ENCODE data around the gene NELFA.

DNA sequence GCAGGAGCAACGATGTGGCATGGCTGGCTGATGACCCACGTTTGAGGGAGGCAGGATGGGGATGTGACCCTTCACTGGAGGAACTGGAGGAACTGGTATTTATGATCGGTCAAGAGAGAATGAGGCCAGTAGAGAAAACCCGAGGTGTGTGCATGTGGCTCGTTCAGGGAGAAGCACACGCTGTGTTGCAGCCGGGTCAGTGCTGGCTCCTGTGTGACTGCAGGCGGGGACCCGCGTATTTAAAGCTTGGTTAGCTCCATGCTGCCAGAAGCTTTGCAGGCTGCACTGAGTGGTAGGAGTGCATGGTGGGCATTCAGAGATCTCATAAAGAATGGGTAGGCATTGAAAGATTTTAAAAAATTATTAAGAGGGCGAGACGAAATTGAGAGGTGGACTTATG, 52.1 kb downstream of the NELFA start:
- TF ChIP-seq, protein P1, sequence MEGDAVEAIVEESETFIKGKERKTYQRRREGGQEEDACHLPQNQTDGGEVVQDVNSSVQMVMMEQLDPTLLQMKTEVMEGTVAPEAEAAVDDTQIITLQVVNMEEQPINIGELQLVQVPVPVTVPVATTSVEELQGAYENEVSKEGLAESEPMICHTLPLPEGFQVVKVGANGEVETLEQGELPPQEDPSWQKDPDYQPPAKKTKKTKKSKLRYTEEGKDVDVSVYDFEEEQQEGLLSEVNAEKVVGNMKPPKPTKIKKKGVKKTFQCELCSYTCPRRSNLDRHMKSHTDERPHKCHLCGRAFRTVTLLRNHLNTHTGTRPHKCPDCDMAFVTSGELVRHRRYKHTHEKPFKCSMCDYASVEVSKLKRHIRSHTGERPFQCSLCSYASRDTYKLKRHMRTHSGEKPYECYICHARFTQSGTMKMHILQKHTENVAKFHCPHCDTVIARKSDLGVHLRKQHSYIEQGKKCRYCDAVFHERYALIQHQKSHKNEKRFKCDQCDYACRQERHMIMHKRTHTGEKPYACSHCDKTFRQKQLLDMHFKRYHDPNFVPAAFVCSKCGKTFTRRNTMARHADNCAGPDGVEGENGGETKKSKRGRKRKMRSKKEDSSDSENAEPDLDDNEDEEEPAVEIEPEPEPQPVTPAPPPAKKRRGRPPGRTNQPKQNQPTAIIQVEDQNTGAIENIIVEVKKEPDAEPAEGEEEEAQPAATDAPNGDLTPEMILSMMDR (IDR thresholded peaks at IDR 0.05) = no peak
- TF ChIP-seq POLR2A (IDR thresholded peaks at IDR 0.05) = no peak

Measured in Peyer's patch (tissue), 4 donors.